ENCODE results near the gene ZNF792. TPM values are rescaled to one million over a fixed set of nuclear protein-coding genes. Genes with fewer than 3 reads are reported as not detected.

ZNF792 gene
- total RNA-seq, 1 donor from 2014 or later, result 5.9 TPM

DNA sequence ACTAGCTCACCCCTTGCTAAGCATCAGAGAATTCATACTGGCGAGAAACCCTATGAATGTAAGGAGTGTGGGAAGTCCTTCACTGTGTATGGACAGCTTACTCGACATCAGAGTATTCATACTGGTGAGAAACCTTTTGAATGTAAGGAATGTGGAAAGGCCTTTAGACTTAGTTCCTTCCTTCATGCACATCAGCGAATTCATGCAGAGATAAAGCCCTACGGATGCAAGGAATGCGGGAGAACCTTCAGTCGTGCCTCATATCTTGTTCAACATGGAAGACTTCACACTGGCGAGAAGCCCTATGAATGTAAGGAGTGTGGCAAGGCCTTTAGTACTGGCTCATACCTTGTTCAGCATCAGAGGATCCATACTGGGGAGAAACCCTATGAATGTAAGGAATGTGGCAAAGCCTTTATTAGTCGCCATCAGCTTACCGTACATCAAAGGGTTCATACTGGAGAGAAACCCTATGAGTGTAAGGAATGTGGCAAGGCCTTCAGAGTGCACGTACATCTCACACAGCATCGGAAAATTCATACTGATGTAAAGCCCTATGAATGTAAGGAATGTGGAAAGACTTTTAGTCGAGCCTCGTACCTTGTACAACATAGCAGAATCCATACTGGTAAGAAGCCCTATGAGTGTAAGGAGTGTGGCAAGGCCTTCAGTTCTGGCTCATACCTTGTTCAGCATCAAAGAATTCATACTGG, 20.0 kb downstream of the ZNF792 start:
- Histone ChIP-seq H3K27ac (ENCODE audit: low read depth, low read length) (no peak overlapping the region), H3K4me3 (ENCODE audit: insufficient read depth, low read depth, low read length) (no peak overlapping the region), H2AFZ (ENCODE audit: low read depth, low read length) (no peak overlapping the region), H3K79me2 (ENCODE audit: insufficient read depth, low read length) (no peaks in the 10 kb centered on the region), H3K36me3 (ENCODE audit: insufficient read depth, low read length) (peaks cover 6% of the 10 kb centered on the region), H3K4me1 (ENCODE audit: insufficient read depth, low read length) (no peaks in the 10 kb centered on the region), H4K20me1 (ENCODE audit: insufficient read depth, low read length) (no peaks in the 10 kb centered on the region), H3K9me3 (ENCODE audit: insufficient read depth, low read depth, low read length) (peaks cover 27% of the 10 kb centered on the region), H3K9ac (ENCODE audit: low read length) (no peak overlapping the region), H3K27me3 (ENCODE audit: insufficient read depth, low read length) (no peaks in the 10 kb centered on the region), H3K4me2 (ENCODE audit: low read length) (no peak overlapping the region)
- Mint-ChIP-seq H3K27me3 (ENCODE audit: low read depth, unreplicated experiment) (no peaks in the 10 kb centered on the region), H3K9me3 (ENCODE audit: unreplicated experiment) (peaks cover 50% of the 10 kb centered on the region), H3K4me3 (ENCODE audit: unreplicated experiment) (no peak overlapping the region), H3K4me1 (ENCODE audit: low read depth, unreplicated experiment) (no peaks in the 10 kb centered on the region), H3K27ac (ENCODE audit: unreplicated experiment) (no peak overlapping the region), H3K36me3 (ENCODE audit: low read depth, unreplicated experiment) (peaks cover 41% of the 10 kb centered on the region)
- peak; percentile 9 for FAIRE-seq
- TF ChIP-seq, protein P1, sequence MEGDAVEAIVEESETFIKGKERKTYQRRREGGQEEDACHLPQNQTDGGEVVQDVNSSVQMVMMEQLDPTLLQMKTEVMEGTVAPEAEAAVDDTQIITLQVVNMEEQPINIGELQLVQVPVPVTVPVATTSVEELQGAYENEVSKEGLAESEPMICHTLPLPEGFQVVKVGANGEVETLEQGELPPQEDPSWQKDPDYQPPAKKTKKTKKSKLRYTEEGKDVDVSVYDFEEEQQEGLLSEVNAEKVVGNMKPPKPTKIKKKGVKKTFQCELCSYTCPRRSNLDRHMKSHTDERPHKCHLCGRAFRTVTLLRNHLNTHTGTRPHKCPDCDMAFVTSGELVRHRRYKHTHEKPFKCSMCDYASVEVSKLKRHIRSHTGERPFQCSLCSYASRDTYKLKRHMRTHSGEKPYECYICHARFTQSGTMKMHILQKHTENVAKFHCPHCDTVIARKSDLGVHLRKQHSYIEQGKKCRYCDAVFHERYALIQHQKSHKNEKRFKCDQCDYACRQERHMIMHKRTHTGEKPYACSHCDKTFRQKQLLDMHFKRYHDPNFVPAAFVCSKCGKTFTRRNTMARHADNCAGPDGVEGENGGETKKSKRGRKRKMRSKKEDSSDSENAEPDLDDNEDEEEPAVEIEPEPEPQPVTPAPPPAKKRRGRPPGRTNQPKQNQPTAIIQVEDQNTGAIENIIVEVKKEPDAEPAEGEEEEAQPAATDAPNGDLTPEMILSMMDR (IDR thresholded peaks at IDR 0.05; ENCODE audit: insufficient read depth, low read depth, low read length), result no peak
- TF ChIP-seq EZH2 (IDR thresholded peaks at IDR 0.05; ENCODE audit: insufficient read depth, low read length), result no peak
- DNase-seq (ENCODE audit: low read depth), result no peak

- H3K4me1 ChIP-seq (ENCODE audit: insufficient read depth, low read length), result no peaks in the 10 kb centered on the region
- FAIRE-seq (no peak), DNase-seq (ENCODE audit: low read depth) (no peak)
- TF ChIP-seq EZH2 (IDR thresholded peaks at IDR 0.05; ENCODE audit: insufficient read depth, low read length), result no peak
- TF ChIP-seq, protein P1 (IDR thresholded peaks at IDR 0.05; ENCODE audit: insufficient read depth, low read depth, low read length), result no peak
- no peak overlapping the region for H2AFZ ChIP-seq (ENCODE audit: low read depth, low read length)
- Mint-ChIP-seq H3K4me1 (ENCODE audit: low read depth, unreplicated experiment) (no peaks in the 10 kb centered on the region), H3K27ac (ENCODE audit: unreplicated experiment) (no peak overlapping the region), H3K36me3 (ENCODE audit: low read depth, unreplicated experiment) (peaks cover 51% of the 10 kb centered on the region), H3K9me3 (ENCODE audit: unreplicated experiment) (peaks cover 43% of the 10 kb centered on the region), H3K27me3 (ENCODE audit: low read depth, unreplicated experiment) (no peaks in the 10 kb centered on the region), H3K4me3 (ENCODE audit: unreplicated experiment) (no peak overlapping the region)
- peaks cover 4% of the 10 kb centered on the region for H3K36me3 ChIP-seq (ENCODE audit: insufficient read depth, low read length)
- H3K27ac ChIP-seq (ENCODE audit: low read depth, low read length), result no peak overlapping the region
- no peak overlapping the region for H3K4me2 ChIP-seq (ENCODE audit: low read length)
- no peaks in the 10 kb centered on the region for H3K27me3 ChIP-seq (ENCODE audit: insufficient read depth, low read length)
- H3K79me2 ChIP-seq (ENCODE audit: insufficient read depth, low read length), result no peaks in the 10 kb centered on the region
- no peaks in the 10 kb centered on the region for H4K20me1 ChIP-seq (ENCODE audit: insufficient read depth, low read length)
- peaks cover 12% of the 10 kb centered on the region for H3K9me3 ChIP-seq (ENCODE audit: insufficient read depth, low read depth, low read length)
- H3K4me3 ChIP-seq (ENCODE audit: insufficient read depth, low read depth, low read length), result no peak overlapping the region
- no peak overlapping the region for H3K9ac ChIP-seq (ENCODE audit: low read length)
Measured at GRCh38 chr19:34938886-34939285, 25.1 kb downstream of the ZNF792 start.

- H3K4me3 Mint-ChIP-seq (ENCODE audit: unreplicated experiment), result no peak overlapping the region
- no peak overlapping the region for H3K27ac ChIP-seq (ENCODE audit: low read depth, low read length)
- H3K9ac ChIP-seq (ENCODE audit: low read length), result no peak overlapping the region
- H3K27me3 Mint-ChIP-seq (ENCODE audit: low read depth, unreplicated experiment), result no peaks in the 10 kb centered on the region
- TF ChIP-seq, protein P1 (IDR thresholded peaks at IDR 0.05; ENCODE audit: insufficient read depth, low read depth, low read length), result no peak
- TF ChIP-seq EZH2 (IDR thresholded peaks at IDR 0.05; ENCODE audit: insufficient read depth, low read length), result no peak
- peaks cover 43% of the 10 kb centered on the region for H3K36me3 Mint-ChIP-seq (ENCODE audit: low read depth, unreplicated experiment)
- no peak overlapping the region for H2AFZ ChIP-seq (ENCODE audit: low read depth, low read length)
- no peaks in the 10 kb centered on the region for H3K79me2 ChIP-seq (ENCODE audit: insufficient read depth, low read length)
- H3K27ac Mint-ChIP-seq (ENCODE audit: unreplicated experiment), result no peak overlapping the region
- no peaks in the 10 kb centered on the region for H3K9me3 ChIP-seq (ENCODE audit: insufficient read depth, low read depth, low read length)
- H3K9me3 Mint-ChIP-seq (ENCODE audit: unreplicated experiment), result peaks cover 23% of the 10 kb centered on the region
- no peaks in the 10 kb centered on the region for H3K4me1 Mint-ChIP-seq (ENCODE audit: low read depth, unreplicated experiment)
- FAIRE-seq, result no peak
- H3K4me1 ChIP-seq (ENCODE audit: insufficient read depth, low read length), result no peaks in the 10 kb centered on the region
- H3K4me2 ChIP-seq (ENCODE audit: low read length), result no peak overlapping the region
- H3K4me3 ChIP-seq (ENCODE audit: insufficient read depth, low read depth, low read length), result no peak overlapping the region
- H3K27me3 ChIP-seq (ENCODE audit: insufficient read depth, low read length), result no peaks in the 10 kb centered on the region
- H4K20me1 ChIP-seq (ENCODE audit: insufficient read depth, low read length), result no peaks in the 10 kb centered on the region
- peaks cover 3% of the 10 kb centered on the region for H3K36me3 ChIP-seq (ENCODE audit: insufficient read depth, low read length)
- DNase-seq (ENCODE audit: low read depth), result no peak
Measured at GRCh38 chr19:34936184-34936583, 27.8 kb downstream of the ZNF792 start.
